Muscle layer of colon (tissue), 2 donors: Measurements from ENCODE around the gene DDX49.
"Not testable (repeated sequence)": the region's sequence is repeated elsewhere in the genome, so short reads cannot be mapped to it uniquely, and the experiment has no call there.

ENCODE experiments used
- H3K27ac ChIP-seq: one replicate; pipeline ENCODE4 v1.7.0; 2013; ENCODE audit warnings: low read depth, mild to moderate bottlenecking, low read length, moderate library complexity
- H3K27me3 ChIP-seq, 2 donors: one replicate each; pipeline ENCODE4 v1.7.0; 2013; ENCODE audit warnings: low read length in 2 of 2, mild to moderate bottlenecking in 2 of 2; ENCODE audit not compliant: insufficient read depth in 2 of 2, control insufficient read depth in 1 of 2
- H3K36me3 ChIP-seq: one replicate; pipeline ENCODE4 v1.7.0; 2013; ENCODE audit warnings: mild to moderate bottlenecking, low read length; ENCODE audit not compliant: insufficient read depth
- H3K4me1 ChIP-seq: one replicate; pipeline ENCODE4 v1.7.0; 2013; ENCODE audit warnings: mild to moderate bottlenecking, low read length; ENCODE audit not compliant: insufficient read depth
- H3K4me3 ChIP-seq, 2 donors: one replicate each; pipeline ENCODE4 v1.7.0; 2013; ENCODE audit warnings: low read length in 2 of 2, low read depth in 1 of 2, mild to moderate bottlenecking in 1 of 2, moderate library complexity in 1 of 2
- H3K9ac ChIP-seq: one replicate; pipeline ENCODE4 v1.7.0; 2013; ENCODE audit warnings: low read length
- H3K9me3 ChIP-seq: one replicate; pipeline ENCODE4 v1.7.0; 2013; ENCODE audit warnings: mild to moderate bottlenecking, low read length
- donor health status: abdominal sarcoma.
- donor health status: Adenocarcinoma of cecum.

Gene DDX49

DNA sequence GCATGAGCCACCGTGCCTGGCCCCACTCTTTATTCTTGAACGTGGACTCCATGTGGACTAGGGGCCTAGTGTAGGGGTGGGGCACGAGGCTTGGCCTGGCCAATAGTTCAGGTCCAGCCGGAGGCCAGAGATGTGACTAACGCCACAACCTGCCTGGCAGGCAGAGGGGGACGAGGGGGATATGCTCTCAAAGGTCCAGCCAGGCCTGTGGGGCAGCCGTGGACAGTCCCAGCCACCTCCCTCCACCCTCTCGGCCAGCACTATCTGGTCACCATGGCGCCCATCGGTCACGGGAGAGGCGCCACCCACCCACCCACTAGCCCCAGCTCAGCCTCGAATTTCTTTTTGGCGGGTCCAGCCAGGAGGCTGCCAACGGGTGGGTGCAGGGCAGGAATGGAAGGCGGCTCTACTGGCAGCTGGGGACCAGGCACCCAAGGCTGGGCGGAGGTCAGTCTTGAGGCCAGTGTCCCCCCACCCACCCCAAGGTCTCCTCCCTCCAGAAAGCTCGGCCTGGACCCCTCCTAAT is 21.4 kb upstream of the DDX49 start:
- H3K27ac ChIP-seq = no peak overlapping the region
- H3K27me3 ChIP-seq = peaks cover 8 to 39% of the 10 kb centered on the region in 2 donors
- H3K9me3 ChIP-seq = no peaks in the 10 kb centered on the region
- no peak overlapping the region for H3K9ac ChIP-seq
- no peak overlapping the region for H3K4me3 ChIP-seq
- no peaks in the 10 kb centered on the region for H3K4me1 ChIP-seq
- peaks cover 13% of the 10 kb centered on the region for H3K36me3 ChIP-seq

DNA sequence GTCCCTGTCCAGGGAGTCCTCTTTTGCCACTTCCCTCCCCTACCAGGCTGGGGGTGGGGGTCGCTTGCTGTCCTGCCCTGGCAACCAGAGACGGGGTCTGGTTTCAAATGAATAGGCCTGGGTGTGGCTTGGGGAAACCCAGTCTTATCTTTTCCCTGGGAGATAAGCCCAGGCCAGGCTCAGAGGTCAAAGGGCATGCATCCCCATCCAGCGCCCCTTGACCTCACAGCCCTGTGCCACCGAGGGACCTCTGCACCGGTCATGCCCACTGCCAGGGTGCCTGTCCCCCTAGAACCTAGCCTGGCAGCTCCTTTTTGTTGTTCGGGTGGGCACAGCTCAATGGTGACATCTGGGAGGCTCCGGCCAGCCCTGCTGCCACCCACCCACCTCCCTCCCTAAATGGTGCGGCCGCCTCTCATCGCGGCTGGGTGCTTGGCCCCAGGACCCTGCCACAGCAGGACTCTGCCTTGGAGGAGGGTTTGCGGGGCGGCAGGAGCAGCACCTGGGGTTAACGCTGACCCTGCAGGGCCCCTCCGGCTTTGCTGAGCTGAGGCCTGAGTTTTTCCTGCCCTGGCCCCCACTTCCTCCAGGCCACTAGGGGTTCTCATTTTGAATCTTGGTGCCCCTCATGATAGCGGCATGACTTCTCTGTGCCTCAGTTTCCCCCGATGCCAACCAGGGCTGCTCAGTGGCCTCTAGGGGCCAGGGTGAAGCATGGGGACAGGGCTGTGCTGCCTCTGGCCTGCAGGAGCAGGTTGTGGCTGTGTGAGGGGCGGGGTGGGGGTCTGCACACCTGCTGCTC is 20.7 kb upstream of the DDX49 start:
- Histone ChIP-seq H3K27ac (no peak overlapping the region), H3K9ac (no peak overlapping the region), H3K9me3 (no peaks in the 10 kb centered on the region), H3K4me1 (no peaks in the 10 kb centered on the region), H3K27me3 (peaks cover 8 to 32% of the 10 kb centered on the region in 2 donors), H3K4me3 (no peak overlapping the region), H3K36me3 (peaks cover 13% of the 10 kb centered on the region)

GRCh38 chr19:18899624-18900560 is 19.6 kb upstream of the DDX49 start:
- no peak overlapping the region for H3K27ac ChIP-seq
- no peaks in the 10 kb centered on the region for H3K4me1 ChIP-seq
- H3K9ac ChIP-seq = no peak overlapping the region
- peaks cover 17% of the 10 kb centered on the region for H3K36me3 ChIP-seq
- peaks cover 2 to 21% of the 10 kb centered on the region in 2 donors for H3K27me3 ChIP-seq
- H3K9me3 ChIP-seq = no peaks in the 10 kb centered on the region
- H3K4me3 ChIP-seq = no peak overlapping the region

- no peak overlapping the region for H3K9ac ChIP-seq
- no peak overlapping the region for H3K27ac ChIP-seq
- peaks cover 21% of the 10 kb centered on the region for H3K36me3 ChIP-seq
- H3K4me1 ChIP-seq = no peaks in the 10 kb centered on the region
- H3K4me3 ChIP-seq = no peak overlapping the region
- H3K9me3 ChIP-seq = no peaks in the 10 kb centered on the region
- peaks cover 0 to 13% of the 10 kb centered on the region in 2 donors for H3K27me3 ChIP-seq
These were observed 18.6 kb upstream of the DDX49 start for GRCh38 chr19:18900700-18901481.

DNA sequence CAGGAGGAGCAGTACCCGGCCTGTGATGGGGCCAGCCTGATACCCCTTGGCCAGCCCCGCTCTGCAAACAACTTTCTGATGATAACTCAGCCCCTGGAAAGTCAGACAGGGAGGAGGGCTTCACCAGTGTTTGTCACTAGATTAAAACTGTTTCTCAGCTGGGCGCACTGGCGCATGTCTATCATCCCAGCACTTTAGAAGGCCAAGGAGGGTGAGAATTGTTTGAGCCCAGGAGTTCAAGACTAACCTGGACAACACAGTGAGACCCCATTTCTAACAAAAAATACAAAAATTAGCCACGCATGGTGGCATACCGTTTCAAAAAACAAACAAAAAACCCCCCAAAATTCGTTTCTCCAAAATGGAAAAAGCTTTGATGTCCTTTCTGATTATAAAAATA is 18.0 kb upstream of the DDX49 start:
- peaks cover 21% of the 10 kb centered on the region for H3K36me3 ChIP-seq
- H3K27ac ChIP-seq = no peak overlapping the region
- H3K4me1 ChIP-seq = no peaks in the 10 kb centered on the region

GRCh38 chr19:18902519-18902918 is 17.0 kb upstream of the DDX49 start:
- peaks cover 27% of the 10 kb centered on the region for H3K36me3 ChIP-seq
- not testable (repeated sequence) for H3K9me3 ChIP-seq, H3K4me3 ChIP-seq, H3K27me3 ChIP-seq, H3K4me1 ChIP-seq, H3K27ac ChIP-seq, H3K9ac ChIP-seq

More for the DNA sequence above, 18.0 kb upstream of the DDX49 start:
- no peak overlapping the region for H3K4me3 ChIP-seq
- H3K9me3 ChIP-seq = no peaks in the 10 kb centered on the region
- H3K27me3 ChIP-seq = peaks cover 0 to 10% of the 10 kb centered on the region in 2 donors
- no peak overlapping the region for H3K9ac ChIP-seq

GRCh38 chr19:18903156-18904037 is 16.1 kb upstream of the DDX49 start:
- no peak overlapping the region for H3K9ac ChIP-seq
- no peak overlapping the region for H3K4me3 ChIP-seq
- peaks cover 31% of the 10 kb centered on the region for H3K36me3 ChIP-seq
- H3K27me3 ChIP-seq = no peaks in the 10 kb centered on the region
- H3K27ac ChIP-seq = no peak overlapping the region
- no peaks in the 10 kb centered on the region for H3K4me1 ChIP-seq
- H3K9me3 ChIP-seq = no peaks in the 10 kb centered on the region

GRCh38 chr19:18904334-18905057 is 15.0 kb upstream of the DDX49 start:
- Histone ChIP-seq H3K27me3 (no peaks in the 10 kb centered on the region), H3K4me3 (no peak overlapping the region), H3K27ac (no peak overlapping the region), H3K9me3 (no peaks in the 10 kb centered on the region), H3K36me3 (peaks cover 31% of the 10 kb centered on the region), H3K9ac (no peak overlapping the region), H3K4me1 (no peaks in the 10 kb centered on the region)

DNA sequence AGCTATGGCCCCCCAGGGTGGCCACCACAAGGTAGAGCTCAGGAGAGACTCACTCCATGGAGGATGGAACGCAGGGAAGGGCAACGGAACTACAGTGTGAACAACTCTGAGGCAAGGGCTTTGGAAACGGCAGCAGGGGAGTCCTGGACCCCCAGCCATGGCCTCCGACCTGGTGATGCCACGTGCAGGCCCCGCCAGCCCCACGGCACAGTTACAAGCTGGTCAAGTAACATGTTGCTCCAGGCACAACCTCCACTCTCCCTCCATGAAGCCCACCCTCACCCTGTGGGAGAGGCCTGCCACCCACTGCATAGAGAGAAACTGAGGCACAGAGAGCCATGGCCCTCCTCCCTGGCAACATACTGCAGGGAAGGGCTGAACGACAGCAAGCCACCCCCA is 14.5 kb upstream of the DDX49 start:
- H3K27me3 ChIP-seq = no peaks in the 10 kb centered on the region
- H3K36me3 ChIP-seq = peaks cover 31% of the 10 kb centered on the region
- H3K9ac ChIP-seq = no peak overlapping the region
- H3K4me3 ChIP-seq = no peak overlapping the region
- no peak overlapping the region for H3K27ac ChIP-seq
- H3K9me3 ChIP-seq = no peaks in the 10 kb centered on the region
- no peaks in the 10 kb centered on the region for H3K4me1 ChIP-seq
